Keratinocyte (primary cell): ENCODE results near the gene EDEM1. TPM values are rescaled to one million over a fixed set of nuclear protein-coding genes. Genes with fewer than 3 reads are reported as not detected.

ENCODE experiments used
- DNase-seq: peaks from one replicate; pipeline ENCODE4 v3.0.0-alpha.2; 2011; ENCODE audit warnings: low read depth, missing footprints, low spot score
- FAIRE-seq: peaks from 2 replicates; lab custom pipeline; 2011; peaks lifted over from hg19 to GRCh38; lab: Jason Lieb, UNC
- H2AFZ ChIP-seq: 2 replicates; pipeline ENCODE4 v1.6.0; 2012; ENCODE audit warnings: low read length, control low read depth, inconsistent platforms; ENCODE audit not compliant: control insufficient read depth
- H3K27ac ChIP-seq: 2 replicates; pipeline ENCODE4 v1.5.1; 2011; ENCODE audit warnings: low read length; ENCODE audit not compliant: control insufficient read depth, insufficient read depth
- H3K27me3 ChIP-seq: 3 replicates; pipeline ENCODE4 v1.6.0; 2011; ENCODE audit warnings: low read length; ENCODE audit not compliant: control insufficient read depth, insufficient read depth; ENCODE audit errors: extremely low read depth
- H3K36me3 ChIP-seq, 2 experiments: 2 replicates in 1 of 2; 3 replicates in 1 of 2; pipeline ENCODE4 v1.5.1; 2011; ENCODE audit warnings: low read length in 2 of 2, mild to moderate bottlenecking in 1 of 2; ENCODE audit not compliant: control insufficient read depth in 2 of 2, insufficient read depth in 2 of 2; ENCODE audit errors: extremely low read depth in 1 of 2
- H3K4me1 ChIP-seq: 3 replicates; pipeline ENCODE4 v1.5.1; 2011; ENCODE audit warnings: low read length; ENCODE audit not compliant: control insufficient read depth, insufficient read depth; ENCODE audit errors: extremely low read depth
- H3K4me2 ChIP-seq: 3 replicates; pipeline ENCODE4 v1.6.0; 2011; ENCODE audit warnings: low read depth, low read length; ENCODE audit not compliant: control insufficient read depth, insufficient read depth; ENCODE audit errors: extremely low read depth
- H3K4me3 ChIP-seq, 3 experiments: fragments of 200-600 bp in 1 of 3; sonication (generic) in 1 of 3; 2 replicates in 2 of 3; 3 replicates in 1 of 3; pipeline ENCODE4 v1.5.1; 2011 to 2016; ENCODE audit warnings: low read length in 3 of 3, mild to moderate bottlenecking in 3 of 3, control low read depth in 2 of 3, inconsistent platforms in 1 of 3, low read depth in 1 of 3, mixed read lengths in 1 of 3, mixed run types in 1 of 3, moderate library complexity in 1 of 3; ENCODE audit not compliant: control insufficient read depth in 2 of 3, insufficient read depth in 2 of 3; ENCODE audit errors: extremely low read depth in 1 of 3
- H3K79me2 ChIP-seq: 2 replicates; pipeline ENCODE4 v1.6.0; 2012; ENCODE audit warnings: low read length; ENCODE audit not compliant: control insufficient read depth, insufficient read depth
- H3K9ac ChIP-seq: 3 replicates; pipeline ENCODE4 v1.6.0; 2011; ENCODE audit warnings: low read length; ENCODE audit not compliant: control insufficient read depth, insufficient read depth; ENCODE audit errors: extremely low read depth
- H3K9me1 ChIP-seq: 3 replicates; pipeline ENCODE4 v1.6.0; 2011; ENCODE audit warnings: low read length; ENCODE audit not compliant: control insufficient read depth, insufficient read depth; ENCODE audit errors: extremely low read depth
- H3K9me3 ChIP-seq: 2 replicates; pipeline ENCODE4 v1.5.1; 2012; ENCODE audit warnings: low read depth, low read length; ENCODE audit not compliant: control insufficient read depth
- H4K20me1 ChIP-seq: 3 replicates; pipeline ENCODE4 v1.6.0; 2011; ENCODE audit warnings: low read length; ENCODE audit not compliant: control insufficient read depth, insufficient read depth; ENCODE audit errors: extremely low read depth
- EZH2 ChIP-seq: IDR thresholded peaks from one replicate; pipeline ENCODE4 v1.6.1; 2012; ENCODE audit warnings: inconsistent platforms, mild to moderate bottlenecking, low read length, moderate library complexity
- dilution Hi-C: fragments of 300-500 bp; cut with MboI; formaldehyde crosslinking; loops from one replicate; pipeline ENCODE4 v1.7.0; 2020; ENCODE audit warnings: low sequenced_read_pairs; ENCODE audit not compliant: extremely low pct_ligation_motif_present
- polyA plus RNA-seq, 5 experiments: library from polyadenylated mRNA; depleted of rRNA in 3 of 5; stranded (reverse) in 3 of 5; stranded (forward) in 1 of 5; unstranded in 1 of 5; fragments of >200 nt; gene quantifications; 1 replicate in 1 of 5; 2 replicates in 3 of 5; 3 replicates in 1 of 5; pipeline versions ENCODE4 v1.2.1 to v1.2.3, GENCODE V29; 2011 to 2012; ENCODE audit warnings: missing spikeins in 2 of 5, low read depth in 1 of 5, low replicate concordance in 1 of 5
- TF ChIP-seq, protein P1 (sequence below), 3 experiments: IDR thresholded peaks in 1 of 3; conservative IDR thresholded peaks in 1 of 3; optimal IDR thresholded peaks in 1 of 3; 2 replicates in 2 of 3; 3 replicates in 1 of 3; pipeline versions ENCODE3 to v1.5.1; 2011; ENCODE audit warnings: low read length in 3 of 3, mild to moderate bottlenecking in 3 of 3, moderate library complexity in 2 of 3, control low read depth in 1 of 3, inconsistent platforms in 1 of 3; ENCODE audit not compliant: insufficient read depth in 2 of 3; ENCODE audit errors: extremely low read depth in 1 of 3

EDEM1 gene
- polyA plus RNA-seq, 1 donor (not counting 4 experiments of a cell fraction or from before 2014, with no cell fraction given), result 65.2 TPM

DNA sequence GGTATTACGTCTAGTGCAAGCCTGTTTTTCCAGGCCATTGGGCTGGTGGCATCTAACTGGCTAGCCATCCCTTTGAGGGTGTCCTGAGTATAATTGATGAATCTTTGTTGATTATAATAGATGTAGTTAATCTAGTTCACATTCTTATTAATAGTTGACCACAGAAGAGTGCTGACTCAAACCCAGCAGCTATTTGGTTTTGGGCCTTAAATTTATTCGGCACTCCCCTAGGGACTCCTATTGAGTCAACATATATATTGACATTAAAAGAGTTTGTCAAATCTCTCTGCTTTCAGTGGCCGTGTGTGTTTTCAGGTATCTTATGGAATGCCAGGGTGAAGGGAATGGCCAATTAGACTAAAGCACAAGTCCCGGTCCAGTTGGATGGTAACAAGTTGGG is 45.7 kb upstream of the EDEM1 start:
- H3K4me2 ChIP-seq, result no peak overlapping the region
- peaks cover 10% of the 10 kb centered on the region for H4K20me1 ChIP-seq
- H2AFZ ChIP-seq, result no peak overlapping the region
- no peak for DNase-seq
- no peaks in the 10 kb centered on the region for H3K36me3 ChIP-seq
- H3K27me3 ChIP-seq, result no peaks in the 10 kb centered on the region
- dilution Hi-C loops, result loop anchor here (5.0 kb wide), 1 partner anchor 39 kb away; no protein-coding TSS in a partner anchor
- no peak for TF ChIP-seq EZH2
- TF ChIP-seq, protein P1, sequence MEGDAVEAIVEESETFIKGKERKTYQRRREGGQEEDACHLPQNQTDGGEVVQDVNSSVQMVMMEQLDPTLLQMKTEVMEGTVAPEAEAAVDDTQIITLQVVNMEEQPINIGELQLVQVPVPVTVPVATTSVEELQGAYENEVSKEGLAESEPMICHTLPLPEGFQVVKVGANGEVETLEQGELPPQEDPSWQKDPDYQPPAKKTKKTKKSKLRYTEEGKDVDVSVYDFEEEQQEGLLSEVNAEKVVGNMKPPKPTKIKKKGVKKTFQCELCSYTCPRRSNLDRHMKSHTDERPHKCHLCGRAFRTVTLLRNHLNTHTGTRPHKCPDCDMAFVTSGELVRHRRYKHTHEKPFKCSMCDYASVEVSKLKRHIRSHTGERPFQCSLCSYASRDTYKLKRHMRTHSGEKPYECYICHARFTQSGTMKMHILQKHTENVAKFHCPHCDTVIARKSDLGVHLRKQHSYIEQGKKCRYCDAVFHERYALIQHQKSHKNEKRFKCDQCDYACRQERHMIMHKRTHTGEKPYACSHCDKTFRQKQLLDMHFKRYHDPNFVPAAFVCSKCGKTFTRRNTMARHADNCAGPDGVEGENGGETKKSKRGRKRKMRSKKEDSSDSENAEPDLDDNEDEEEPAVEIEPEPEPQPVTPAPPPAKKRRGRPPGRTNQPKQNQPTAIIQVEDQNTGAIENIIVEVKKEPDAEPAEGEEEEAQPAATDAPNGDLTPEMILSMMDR (optimal IDR thresholded peaks at IDR 0.05 in 1 of 3, IDR thresholded peaks at IDR 0.05 in 1 of 3, conservative IDR thresholded peaks at IDR 0.05 in 1 of 3; ENCODE audit: extremely low read depth in 1 of 3, insufficient read depth in 2 of 3, low read length in 3 of 3), result no peak
- no peak overlapping the region for H3K27ac ChIP-seq
- no peak overlapping the region for H3K4me3 ChIP-seq
- no peaks in the 10 kb centered on the region for H3K9me1 ChIP-seq
- H3K79me2 ChIP-seq, result peaks cover 100% of the 10 kb centered on the region
- no peak overlapping the region for H3K9ac ChIP-seq
- H3K9me3 ChIP-seq, result no peaks in the 10 kb centered on the region
- peaks cover 38% of the 10 kb centered on the region for H3K4me1 ChIP-seq
- no peak for FAIRE-seq

DNA sequence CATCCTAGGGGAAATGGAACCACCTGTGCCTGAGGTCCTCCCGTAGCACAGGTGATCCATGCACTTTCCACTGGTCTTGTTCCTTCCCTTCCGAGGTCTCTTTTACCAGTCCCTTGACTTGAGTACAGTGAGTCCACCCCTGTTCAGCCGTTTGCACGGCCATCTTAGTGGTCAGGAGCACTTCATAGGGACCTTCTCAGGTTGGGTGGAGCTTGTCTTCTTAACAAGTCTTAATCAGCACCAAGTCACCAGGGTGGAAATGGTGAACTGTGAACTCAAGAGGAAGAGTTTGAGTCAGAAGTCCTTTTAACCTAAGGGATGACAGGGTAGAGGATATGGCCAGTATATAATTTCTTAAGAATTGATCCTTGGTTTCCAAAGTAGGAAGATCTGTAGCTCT is 44.0 kb upstream of the EDEM1 start:
- Histone ChIP-seq H3K4me3 (no peak overlapping the region), H4K20me1 (peaks cover 10% of the 10 kb centered on the region), H2AFZ (no peak overlapping the region), H3K27ac (no peak overlapping the region), H3K4me2 (no peak overlapping the region), H3K9ac (no peak overlapping the region), H3K4me1 (peaks cover 24% of the 10 kb centered on the region), H3K9me3 (no peaks in the 10 kb centered on the region), H3K27me3 (no peaks in the 10 kb centered on the region), H3K9me1 (no peaks in the 10 kb centered on the region), H3K79me2 (peaks cover 100% of the 10 kb centered on the region), H3K36me3 (no peaks in the 10 kb centered on the region)
- FAIRE-seq (no peak), DNase-seq (no peak)
- dilution Hi-C loops, result loop anchor here (5.0 kb wide), 1 partner anchor 41 kb away; no protein-coding TSS in a partner anchor
- no peak for TF ChIP-seq EZH2
- TF ChIP-seq, protein P1 (optimal IDR thresholded peaks at IDR 0.05 in 1 of 3, IDR thresholded peaks at IDR 0.05 in 1 of 3, conservative IDR thresholded peaks at IDR 0.05 in 1 of 3; ENCODE audit: extremely low read depth in 1 of 3, insufficient read depth in 2 of 3, low read length in 3 of 3), result no peak
